Retina (tissue), 1 donor: Measurements from ENCODE around the gene RASGEF1B.
"Not testable (repeated sequence)": the region's sequence is repeated elsewhere in the genome, so short reads cannot be mapped to it uniquely, and the experiment has no call there.

ENCODE experiments used
- DNase-seq: peaks from one replicate; pipeline ENCODE4 v3.0.0-alpha.2; 2016

Gene RASGEF1B

DNA sequence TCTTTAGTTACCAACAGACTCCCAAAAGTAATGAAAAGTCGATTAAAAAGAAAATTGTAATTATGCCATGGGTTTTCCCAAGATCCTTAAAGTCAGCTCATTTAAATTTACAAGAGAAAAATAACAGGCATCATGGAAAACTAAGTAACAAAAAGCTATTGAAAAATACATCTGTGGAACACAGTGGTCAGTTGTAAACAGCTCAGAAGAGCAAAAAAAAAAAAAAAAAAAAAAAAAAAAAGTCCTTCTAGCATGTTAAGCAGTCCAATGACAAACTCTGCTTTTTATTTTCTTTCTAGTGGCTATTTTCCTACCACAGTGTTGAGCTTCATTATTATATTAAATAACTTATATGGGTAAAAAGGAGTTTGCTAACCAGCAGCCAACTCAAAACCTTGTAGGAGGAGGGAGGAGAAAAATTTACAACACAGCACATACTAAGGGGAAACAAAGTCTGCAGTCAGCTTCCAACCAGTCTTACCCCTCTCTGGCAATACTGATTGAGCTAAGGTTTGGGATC, 44.9 kb downstream of the RASGEF1B start:
- DNase-seq, result no peak

DNA sequence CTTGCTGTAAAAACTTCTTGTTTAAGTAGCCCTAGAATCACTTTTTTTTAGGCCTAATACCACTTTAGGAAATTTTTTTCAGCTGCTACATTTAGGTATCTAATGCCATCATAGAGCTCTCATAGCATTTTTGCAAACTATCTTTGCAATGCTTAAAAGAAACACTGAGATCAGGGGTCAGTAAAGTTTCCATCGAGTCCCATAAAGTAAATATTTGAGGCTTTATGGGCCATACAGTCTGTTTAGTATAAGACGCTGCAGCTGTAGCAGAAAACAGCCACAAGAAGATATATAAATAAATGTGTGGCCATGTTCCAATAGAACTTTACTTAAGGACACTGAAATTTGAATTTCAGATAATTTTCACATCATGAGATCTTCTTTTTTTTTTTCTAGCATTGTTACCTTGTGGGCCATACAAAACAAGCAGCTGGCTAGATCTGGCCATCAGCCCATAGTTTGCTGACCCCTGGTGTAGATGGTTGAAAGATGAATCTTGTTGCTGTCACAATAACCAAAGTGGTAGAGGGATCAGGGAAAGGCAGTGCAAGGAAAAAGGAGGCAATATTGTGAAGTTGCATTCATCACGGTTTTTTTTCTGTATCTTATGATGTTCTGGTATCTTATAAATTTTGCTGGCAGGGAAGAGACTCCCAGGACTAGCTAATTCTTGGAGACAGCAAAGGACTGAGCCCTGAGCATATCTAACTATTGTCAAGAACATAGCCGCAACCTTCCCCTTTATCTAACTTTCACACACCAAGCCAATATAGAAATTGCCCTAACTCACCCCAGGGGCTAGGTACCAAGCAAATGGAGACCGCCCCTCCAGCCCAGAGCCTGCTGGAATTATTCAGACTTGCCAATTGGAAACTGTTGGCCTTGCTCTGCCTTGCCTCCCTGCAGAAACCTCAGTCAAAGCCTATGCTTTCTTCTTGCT, 46.6 kb downstream of the RASGEF1B start:
- DNase-seq, result no peak

DNA sequence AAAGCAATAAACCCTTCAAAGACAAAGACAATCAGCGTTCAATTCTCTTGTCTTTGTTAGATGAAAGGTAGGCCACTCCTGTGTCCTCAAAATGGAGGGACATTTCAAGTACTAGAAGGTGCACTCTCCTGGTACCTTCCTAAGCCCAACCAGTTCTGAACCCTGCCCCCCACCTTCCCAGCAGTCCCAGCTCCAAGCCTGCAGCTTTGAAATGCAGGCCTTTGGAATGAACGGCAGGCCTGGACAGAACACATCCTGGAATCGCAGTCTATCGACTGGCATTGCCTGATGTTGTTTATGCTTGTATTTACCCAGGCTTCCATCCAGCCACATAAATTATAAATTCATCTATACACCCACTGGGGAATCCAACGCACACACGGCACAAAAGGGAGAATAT, 47.4 kb downstream of the RASGEF1B start:
- DNase-seq, result no peak

DNA sequence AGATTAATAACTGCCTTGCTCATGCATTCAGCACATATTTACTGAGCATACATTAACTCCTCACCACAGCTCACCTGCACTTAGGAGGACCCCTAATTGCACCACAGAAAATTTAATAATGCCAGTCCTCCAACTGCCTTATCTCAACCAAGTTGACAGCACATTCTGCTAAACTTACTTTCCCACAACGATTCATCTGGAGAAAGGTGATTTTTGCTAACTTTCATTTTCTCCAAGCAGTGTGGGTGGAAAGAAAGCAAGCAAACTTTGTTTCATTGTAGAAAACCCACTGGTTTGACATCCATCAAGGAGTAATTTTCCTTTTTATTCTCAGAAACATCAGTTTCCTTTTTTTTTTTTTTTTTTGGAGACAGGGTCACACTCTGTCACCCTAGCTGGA, 49.1 kb downstream of the RASGEF1B start:
- DNase-seq, result no peak

DNA sequence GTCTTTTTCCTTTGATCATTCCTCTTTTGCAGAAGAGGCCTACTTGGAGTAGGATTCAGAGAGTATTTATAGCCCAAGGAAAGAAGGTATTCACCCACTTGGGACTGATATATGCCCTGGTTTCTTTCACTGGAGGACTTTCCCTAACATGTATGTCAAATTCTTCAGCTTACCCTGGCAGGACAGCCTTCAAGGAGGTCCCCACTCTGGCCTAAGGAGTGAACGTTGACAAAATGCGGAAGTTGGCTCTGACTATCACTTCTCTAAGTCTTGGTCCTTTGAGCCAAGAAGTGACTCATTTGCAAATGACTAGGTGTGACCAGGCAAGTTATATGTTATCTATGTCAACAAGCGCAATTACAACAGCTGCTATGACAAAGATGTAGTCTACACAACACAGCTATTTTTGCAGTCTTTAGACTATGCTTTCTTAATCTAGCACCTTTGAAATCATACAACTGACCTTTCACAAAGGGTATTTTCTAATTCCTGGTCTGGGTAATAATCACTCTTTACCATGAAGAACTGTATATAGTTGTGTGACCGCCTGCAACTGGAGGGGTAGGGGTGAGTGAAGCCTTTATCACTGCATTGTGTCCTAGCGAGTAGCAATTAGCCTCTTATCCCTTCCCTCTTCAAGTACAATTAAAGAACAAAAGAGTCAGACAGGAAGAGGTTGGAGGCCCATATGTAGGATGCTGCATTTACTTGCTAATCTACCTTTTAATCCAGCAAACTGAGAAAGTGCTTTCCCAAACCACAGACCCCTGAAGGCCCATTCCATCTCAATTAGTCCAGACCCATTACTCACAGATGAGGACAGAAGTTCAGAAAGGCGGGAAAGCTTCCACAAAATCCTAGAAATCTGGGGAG, 50.1 kb downstream of the RASGEF1B start:
- no peak for DNase-seq

DNA sequence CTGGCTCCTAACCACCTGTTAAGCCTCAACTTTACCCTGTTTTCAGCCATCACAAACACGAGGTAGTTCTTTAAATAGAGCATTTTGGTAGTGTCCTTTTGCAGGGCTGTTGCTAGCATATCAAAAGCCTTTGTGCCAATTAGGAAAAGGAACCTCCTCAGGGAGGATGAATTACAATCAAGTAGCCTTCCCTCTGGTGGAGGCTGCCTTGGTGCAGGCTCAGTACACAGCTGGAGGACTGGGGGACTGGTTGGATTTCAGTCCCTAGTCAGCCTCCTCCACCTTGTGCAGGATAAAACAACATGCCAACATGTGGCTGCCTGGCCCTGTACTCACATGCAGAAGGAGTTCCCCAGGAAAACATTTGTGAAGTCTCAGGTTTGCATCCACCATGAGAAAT, 53.1 kb downstream of the RASGEF1B start:
- no peak for DNase-seq

DNA sequence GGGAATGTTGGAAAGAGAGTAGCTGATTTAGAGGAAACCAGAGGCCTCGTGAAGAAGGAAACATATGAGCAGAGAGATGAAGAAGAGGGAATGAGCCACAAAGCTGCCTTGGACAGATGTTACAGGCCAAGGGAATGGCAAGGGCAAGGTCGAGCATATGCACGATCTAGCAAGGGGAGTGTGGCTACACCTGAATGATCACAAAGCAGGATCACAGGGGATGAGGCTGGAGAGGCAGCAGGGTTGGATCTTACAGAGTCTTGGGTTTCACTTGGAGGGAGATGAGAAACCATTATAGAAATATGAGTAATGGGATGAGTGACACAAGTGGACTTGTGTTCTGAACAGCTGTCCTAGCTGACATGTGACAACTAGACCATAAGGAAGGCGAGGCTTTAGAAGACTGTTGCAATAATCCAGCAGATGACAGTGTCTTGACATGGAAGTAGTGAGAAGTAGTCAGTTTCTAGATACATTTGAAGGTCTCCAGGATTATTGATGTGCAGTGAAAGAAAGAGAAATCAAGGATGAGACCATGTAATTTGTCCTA, 58.7 kb downstream of the RASGEF1B start:
- DNase-seq, result no peak

DNA sequence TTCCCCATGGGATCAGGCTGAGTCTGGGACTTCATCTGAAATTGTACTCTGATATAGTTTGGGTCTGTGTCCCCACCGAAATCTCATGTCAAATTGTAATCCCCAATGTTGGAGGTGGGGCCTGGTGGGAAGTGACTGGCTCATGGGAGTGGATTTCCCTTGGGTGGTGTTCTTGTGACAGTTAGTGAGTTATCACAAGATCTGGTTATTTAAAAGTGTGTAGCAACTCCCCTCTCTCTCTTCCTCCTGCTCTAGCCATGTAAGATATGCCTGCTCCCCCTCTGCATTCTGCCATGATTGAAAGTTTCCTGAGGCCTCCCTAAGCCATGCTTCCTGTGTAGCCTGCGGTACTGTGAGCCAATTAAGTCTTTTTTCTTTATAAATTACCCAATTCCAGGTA, 61.0 kb downstream of the RASGEF1B start:
- no peak for DNase-seq

DNA sequence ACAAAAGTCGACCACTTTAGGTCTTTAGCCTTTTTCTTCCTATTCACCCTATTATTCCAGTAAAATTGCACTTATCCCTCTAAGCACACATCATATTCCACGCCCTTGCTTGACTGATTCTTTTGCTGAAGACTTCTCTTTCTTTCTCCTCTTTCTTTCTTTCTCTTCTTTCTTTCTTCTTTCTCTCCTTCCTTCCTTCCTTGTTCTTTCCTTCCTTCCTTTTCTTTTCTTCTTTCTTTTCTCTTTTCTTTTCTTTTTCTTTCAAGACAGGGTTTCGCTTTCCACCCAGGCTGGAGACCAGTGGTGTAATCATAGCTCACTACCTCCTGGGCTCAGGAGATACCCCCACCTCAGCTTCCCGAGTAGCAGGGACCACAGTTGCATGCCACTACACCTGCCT, 61.9 kb downstream of the RASGEF1B start:
- no peak for DNase-seq

DNA sequence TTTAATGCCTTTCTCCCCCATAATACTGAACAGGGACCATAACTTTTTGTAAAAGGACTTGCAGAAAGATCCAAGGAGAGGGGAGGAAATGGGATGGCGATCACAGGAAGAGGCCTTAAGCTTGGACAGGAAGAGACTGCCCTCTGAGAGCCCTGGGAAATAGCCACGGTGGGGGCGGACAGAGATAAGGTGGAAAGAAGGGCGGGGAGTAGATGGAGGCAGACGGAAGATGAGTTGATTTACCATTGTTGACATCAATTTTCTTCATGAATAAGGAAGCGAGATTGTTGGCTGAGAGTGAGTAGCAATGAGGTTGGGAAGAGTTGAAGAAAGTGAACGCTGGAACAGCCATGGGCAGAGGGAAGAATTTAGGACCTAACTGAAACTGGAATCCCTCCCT, 63.4 kb downstream of the RASGEF1B start:
- DNase-seq, result no peak

DNA sequence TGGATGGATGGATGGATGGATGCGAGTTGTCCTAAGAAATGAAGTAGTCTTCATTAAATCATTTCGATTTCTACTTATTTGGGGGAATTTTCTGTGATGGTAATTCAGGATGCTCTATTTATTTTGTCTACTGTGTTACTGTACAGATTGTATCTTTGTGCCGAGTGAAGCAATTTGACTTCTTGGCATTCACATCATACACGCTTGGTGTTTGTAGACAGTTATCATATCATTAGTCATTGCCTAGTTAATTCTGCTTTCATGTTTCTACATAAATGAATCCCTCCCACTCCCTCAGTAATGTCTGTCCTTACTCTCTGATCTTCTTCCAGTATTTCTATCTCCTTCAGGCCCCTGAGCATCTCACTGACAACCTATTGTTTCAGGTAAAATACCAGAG, 64.0 kb downstream of the RASGEF1B start:
- DNase-seq, result no peak

DNA sequence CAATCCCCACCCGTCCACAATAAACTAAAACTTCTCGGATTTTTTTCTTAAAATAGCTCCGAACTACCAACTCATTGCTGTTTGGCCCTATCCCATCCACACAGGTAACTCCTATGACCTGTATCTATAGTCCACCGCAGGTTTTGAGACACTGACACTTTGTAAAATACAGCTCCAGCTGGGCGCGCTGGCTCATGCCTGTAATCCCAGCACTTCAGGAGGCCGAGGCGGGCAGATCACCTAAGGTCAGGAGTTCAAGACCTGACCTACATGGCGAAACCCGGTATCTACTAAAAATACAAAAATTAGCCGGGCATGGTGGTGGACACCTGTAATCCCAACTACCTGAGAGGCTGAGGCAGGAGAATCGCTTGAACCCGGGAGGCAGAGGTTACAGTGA, 65.2 kb downstream of the RASGEF1B start:
- not testable (repeated sequence) for DNase-seq

DNA sequence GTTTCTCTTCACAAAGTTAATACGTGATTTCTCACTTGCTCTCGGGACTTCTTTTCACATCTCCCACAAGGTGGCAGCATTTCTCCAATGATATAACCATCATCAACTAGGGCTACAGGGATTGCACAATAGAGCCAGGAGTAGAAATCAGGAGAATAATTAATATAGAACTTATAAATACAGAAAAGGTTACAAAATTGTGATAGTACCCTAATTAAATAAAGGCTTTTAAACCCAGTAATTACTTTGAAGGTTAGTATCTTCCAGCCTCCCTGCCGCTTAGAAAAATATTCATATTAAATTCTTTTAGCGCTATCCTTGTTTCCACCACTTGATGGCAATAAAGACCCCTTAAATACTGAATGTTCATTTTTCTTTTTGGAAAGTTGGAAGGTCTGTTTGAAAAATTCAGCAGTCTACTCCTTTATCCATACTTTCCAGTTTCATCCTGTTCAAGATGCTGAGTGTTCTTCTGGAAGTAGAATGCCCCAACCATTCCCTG, 65.8 kb downstream of the RASGEF1B start:
- DNase-seq, result peak; percentile 72

DNA sequence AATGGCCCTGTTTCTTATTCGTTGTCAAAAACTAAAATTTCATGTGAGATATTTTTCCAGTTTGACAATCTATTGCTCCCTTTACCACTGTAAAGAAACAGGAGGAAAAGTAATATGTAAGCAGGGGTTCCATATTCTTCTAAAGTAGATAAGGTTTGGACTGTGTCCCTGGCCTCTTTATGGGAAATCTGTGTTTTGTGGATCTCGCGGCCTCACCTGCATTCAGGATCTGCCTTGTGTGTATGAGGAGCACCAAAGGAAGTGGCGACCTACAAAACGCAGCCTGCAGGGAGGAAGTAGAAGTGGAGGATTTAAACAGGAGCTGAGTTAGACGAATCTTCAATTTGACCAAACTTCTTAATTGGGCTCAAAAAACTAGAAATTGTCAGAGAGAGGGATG, 67.0 kb downstream of the RASGEF1B start:
- no peak for DNase-seq

DNA sequence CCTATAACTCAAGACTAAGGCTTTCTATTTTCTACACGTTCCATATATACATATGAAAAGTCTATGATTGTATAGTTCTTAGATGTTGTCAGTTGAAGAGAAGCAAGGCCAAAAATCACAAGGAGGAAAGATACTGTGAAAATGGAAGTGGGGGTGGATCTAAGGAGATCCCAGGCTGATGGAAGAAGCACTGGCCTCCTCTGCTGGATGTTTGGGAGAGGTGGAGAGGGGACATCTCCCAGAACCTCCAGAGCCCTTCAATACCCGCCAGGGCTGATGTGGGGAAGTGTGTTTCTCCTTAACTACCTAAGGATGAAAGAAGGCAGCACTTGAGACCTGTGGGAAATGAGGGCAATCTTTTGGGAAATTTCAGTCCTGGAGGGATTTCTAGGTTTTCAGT, 67.4 kb downstream of the RASGEF1B start:
- DNase-seq, result no peak

DNA sequence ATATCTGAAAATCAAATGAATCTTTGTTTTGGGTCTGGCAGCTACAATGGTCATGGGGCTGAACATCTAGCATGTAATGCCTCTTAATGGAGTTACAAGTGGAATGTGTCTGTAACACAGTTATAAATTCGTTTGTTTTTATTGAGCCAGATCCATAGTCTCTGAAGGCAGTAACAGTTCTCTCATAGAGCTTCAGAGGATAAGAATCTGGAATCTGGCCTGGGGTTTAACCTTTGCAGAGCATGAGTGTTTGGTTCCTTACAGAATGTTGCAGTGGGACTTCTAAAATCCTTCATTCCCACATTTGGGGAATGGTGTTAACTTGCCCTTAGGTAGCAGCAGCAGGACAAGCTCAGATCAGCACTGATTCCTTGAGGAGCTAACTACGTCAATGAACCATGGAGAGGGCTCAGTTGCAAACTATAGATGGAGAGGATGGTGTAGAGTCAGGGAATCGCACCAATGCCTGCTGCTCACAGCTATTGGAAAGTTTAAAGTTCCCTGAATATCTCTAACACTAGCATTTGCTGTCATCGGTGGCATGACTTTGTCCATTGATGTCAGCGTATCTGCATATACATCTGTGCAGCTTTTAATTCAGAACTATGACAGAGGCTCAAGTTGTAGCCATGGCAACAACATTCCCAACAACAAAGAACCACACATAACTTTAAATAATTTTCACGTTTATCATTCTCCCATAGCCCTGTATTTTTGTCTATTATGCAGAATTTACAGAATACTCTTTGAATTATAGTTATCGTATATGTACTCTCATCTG, 72.2 kb downstream of the RASGEF1B start:
- DNase-seq, result no peak

DNA sequence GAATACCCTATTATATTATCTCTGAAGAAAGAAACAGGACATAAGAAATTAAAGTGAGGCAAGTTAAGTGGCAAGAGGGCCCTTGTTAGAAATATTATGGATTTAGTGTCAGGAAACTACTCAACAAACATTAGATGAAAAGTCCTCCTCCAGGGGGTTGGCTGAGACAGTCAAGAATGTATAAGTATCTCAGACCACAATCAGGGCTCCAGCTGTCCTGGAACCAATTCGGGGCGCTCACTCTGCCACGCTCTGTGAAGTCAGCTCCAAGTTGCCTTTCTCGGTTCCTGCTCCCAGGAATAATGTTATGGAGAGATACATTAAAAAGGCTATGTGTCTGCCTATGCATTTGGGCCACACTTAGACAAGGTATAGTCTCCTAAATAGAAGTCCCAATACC, 73.3 kb downstream of the RASGEF1B start:
- DNase-seq, result no peak

DNA sequence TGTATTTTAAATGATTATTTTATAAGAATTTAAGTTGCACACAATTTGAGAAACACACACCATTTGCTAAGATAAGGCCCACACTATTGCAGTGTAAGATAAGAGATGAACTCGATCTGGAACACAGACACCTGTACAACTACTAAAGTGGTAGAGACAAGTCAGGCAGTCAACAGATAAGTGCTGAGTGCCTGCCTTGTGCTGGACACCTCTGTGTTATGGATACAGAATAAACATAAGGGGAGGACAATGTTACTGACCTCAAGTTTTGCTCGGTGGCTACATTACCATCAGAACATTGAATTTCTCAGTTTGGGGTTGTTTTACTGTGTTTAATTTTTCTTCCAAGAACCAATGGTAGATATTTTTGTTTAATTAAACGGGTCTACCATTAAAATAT, 74.1 kb downstream of the RASGEF1B start:
- no peak for DNase-seq

DNA sequence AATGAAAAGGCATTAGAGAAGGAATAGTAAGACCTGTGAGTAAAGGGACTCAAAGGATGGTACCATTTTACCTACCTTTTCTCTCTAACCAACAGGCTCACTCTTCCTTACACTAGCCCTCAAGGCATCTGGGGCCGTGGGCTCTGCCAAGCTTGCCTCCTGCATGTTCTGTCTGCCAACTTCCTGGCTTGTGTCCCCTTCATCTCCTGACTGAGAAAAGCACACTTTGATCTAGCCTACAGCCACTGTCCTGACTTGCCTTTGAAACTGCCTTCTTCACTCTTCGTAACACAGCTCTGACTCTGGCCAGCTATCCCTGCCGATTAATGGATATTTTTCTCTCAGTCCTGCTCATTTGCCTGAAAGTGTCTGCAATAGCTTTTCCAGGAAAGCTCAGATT, 76.5 kb downstream of the RASGEF1B start:
- DNase-seq, result no peak

DNA sequence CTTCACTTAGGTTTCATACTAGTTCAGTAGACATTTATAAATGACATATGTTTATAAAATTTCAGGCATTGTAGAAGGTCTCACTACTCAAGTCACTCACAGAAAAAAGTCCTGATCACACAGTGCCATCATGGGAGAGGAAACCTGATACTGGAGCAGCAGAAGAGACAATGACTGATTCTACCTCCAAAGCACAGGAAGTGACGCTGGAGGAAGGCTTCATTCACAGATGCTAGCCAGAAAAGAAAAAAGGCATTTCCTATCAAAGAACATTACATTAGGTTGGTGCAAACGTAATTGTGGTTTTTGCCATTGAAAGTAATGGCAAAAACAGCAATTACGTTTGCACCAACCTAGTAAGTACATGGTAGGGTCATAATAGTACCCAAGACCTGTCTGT, 79.5 kb downstream of the RASGEF1B start:
- no peak for DNase-seq

DNA sequence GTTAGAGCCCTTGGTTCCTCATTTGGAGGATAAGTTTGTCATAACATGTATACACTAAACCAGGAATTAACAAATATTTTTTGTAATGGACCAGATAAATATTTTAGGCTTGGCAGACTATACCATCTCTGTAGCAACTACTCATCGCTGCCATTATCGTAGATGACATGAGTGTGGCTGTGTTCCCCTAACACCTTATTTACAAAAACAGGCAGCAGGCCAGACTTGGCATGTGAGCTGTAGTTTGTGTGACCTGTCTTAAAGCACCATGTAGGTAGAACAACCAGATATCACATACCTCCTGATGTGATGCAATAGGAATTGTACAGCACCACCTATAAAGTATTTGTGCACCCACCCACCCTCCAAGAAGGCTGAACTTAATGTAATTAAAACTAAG, 82.0 kb downstream of the RASGEF1B start:
- DNase-seq, result no peak

DNA sequence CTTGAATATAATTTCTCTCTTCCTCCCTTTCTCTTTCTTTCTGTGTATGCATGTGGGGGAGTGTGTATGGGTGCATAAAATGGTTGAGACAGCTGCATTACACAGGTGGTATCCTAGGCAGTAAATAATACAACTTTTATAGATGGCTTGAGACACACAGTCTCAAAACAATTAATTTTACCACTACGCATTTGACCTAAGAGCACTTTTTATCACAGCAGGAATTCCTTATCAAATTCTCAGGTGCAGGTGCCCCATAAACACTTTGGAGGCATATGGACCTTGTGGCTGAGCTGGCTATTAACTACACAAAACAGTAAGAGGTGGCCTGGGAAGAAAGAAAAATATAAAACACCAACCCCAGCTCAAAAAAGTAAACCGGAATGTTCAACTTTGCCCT, 91.3 kb downstream of the RASGEF1B start:
- no peak for DNase-seq
